HEK293 (cell line): ENCODE measurements around the gene PPP2R5D.

Experiments
- CTCF ChIA-PET: fragments of 350-600 bp; formaldehyde crosslinking; extraction: SDS; loops from one replicate; lab custom pipeline; 2021; ENCODE audit warnings: antibody characterized with exemption; lab: Yijun Ruan, JAX
- POLR2A ChIA-PET: fragments of 300-600 bp; formaldehyde crosslinking; extraction: SDS; loops from one replicate; lab custom pipeline; 2020; ENCODE audit warnings: antibody characterized with exemption, inconsistent platforms; lab: Yijun Ruan, JAX
- H3K27ac ChIP-seq: fragments of 200-500 bp; sonication (Bioruptor generic); 2 replicates; pipeline ENCODE4 v1.5.1; 2014; ENCODE audit warnings: low read depth, low read length, control low read depth, inconsistent platforms; ENCODE audit errors: extremely low read depth
- H3K36me3 ChIP-seq, 2 experiments: fragments of 200-500 bp in 1 of 2; sonication (Bioruptor generic) in 1 of 2; 1 replicate in 1 of 2; 2 replicates in 1 of 2; pipeline ENCODE4 v1.5.1; 2014 to 2017; ENCODE audit warnings: inconsistent platforms in 2 of 2, low read length in 2 of 2; ENCODE audit not compliant: control insufficient read depth in 2 of 2, insufficient read depth in 1 of 2
- H3K4me1 ChIP-seq: fragments of 200-500 bp; sonication (Bioruptor generic); 2 replicates; pipeline ENCODE4 v1.5.1; 2014; ENCODE audit warnings: mild to moderate bottlenecking, low read length, inconsistent platforms; ENCODE audit not compliant: control insufficient read depth, insufficient read depth
- H3K4me3 ChIP-seq: 2 replicates; pipeline ENCODE4 v1.5.1; 2011; ENCODE audit warnings: low read depth, mild to moderate bottlenecking, control low read depth, low read length, moderate library complexity
- H3K9me3 ChIP-seq: fragments of 200-500 bp; sonication (Bioruptor generic); 2 replicates; pipeline ENCODE4 v1.5.1; 2014; ENCODE audit warnings: low read depth, low read length, inconsistent platforms; ENCODE audit not compliant: control insufficient read depth, insufficient read depth
- FEZF1 ChIP-seq: fragments of 450-650 bp; formaldehyde crosslinking; IDR thresholded peaks from 2 replicates; pipeline ENCODE4 v1.5.1; 2016; ENCODE audit warnings: missing biosample characterization, missing genetic modification characterization
- GLI4 ChIP-seq: fragments of 450-650 bp; formaldehyde crosslinking; IDR thresholded peaks from 2 replicates; pipeline ENCODE4 v1.5.1; 2016; ENCODE audit warnings: missing biosample characterization, missing genetic modification characterization
- HOXC10 ChIP-seq: sonication (generic); formaldehyde crosslinking; IDR thresholded peaks from 2 replicates; pipeline ENCODE4 v1.8.1; 2023; ENCODE audit warnings: mild to moderate bottlenecking, missing genetic modification reagents
- IKZF3 ChIP-seq: fragments of 450-650 bp; IDR thresholded peaks from 2 replicates; pipeline ENCODE4 v1.5.0; 2018; ENCODE audit warnings: missing biosample characterization, mild to moderate bottlenecking, missing genetic modification characterization, moderate library complexity
- KLF16 ChIP-seq: fragments of 450-650 bp; formaldehyde crosslinking; IDR thresholded peaks from 2 replicates; pipeline ENCODE4 v1.5.1; 2017; ENCODE audit warnings: missing biosample characterization, missing genetic modification characterization
- MZF1 ChIP-seq: fragments of 450-650 bp; formaldehyde crosslinking; IDR thresholded peaks from 2 replicates; pipeline ENCODE4 v1.5.1; 2017; ENCODE audit warnings: missing biosample characterization, missing genetic modification characterization, borderline replicate concordance
- PRDM1 ChIP-seq: fragments of 450-650 bp; formaldehyde crosslinking; IDR thresholded peaks from 2 replicates; pipeline ENCODE4; 2016; ENCODE audit warnings: missing biosample characterization, missing genetic modification characterization
- SETDB1 ChIP-seq: IDR thresholded peaks from one replicate; pipeline ENCODE4 v1.6.1; 2017; ENCODE audit warnings: mild to moderate bottlenecking, low read length, moderate library complexity, mixed read lengths; ENCODE audit not compliant: insufficient read length
- TCF7L2 ChIP-seq: IDR thresholded peaks from 2 replicates; pipeline ENCODE4 v1.6.1; 2011; ENCODE audit warnings: low read depth, mild to moderate bottlenecking, inconsistent platforms, low read length, moderate library complexity, borderline replicate concordance
- ZBTB17 ChIP-seq: fragments of 450-650 bp; formaldehyde crosslinking; IDR thresholded peaks from 2 replicates; pipeline ENCODE4 v1.5.1; 2016; ENCODE audit warnings: missing biosample characterization, missing genetic modification characterization
- ZBTB26 ChIP-seq: fragments of 450-650 bp; formaldehyde crosslinking; optimal IDR thresholded peaks from 2 replicates; pipeline ENCODE3; 2016; ENCODE audit warnings: missing biosample characterization, mild to moderate bottlenecking, missing genetic modification characterization
- ZFHX2 ChIP-seq: fragments of 450-650 bp; formaldehyde crosslinking; conservative IDR thresholded peaks from 2 replicates; pipeline ENCODE4 v1.5.1; 2016; ENCODE audit warnings: missing biosample characterization, missing genetic modification characterization
- ZNF133 ChIP-seq: fragments of 450-650 bp; formaldehyde crosslinking; IDR thresholded peaks from 2 replicates; pipeline ENCODE4 v1.5.1; 2016; ENCODE audit warnings: missing biosample characterization, missing genetic modification characterization
- ZNF138 ChIP-seq: fragments of 450-650 bp; formaldehyde crosslinking; IDR thresholded peaks from 2 replicates; pipeline ENCODE4 v1.5.1; 2016; ENCODE audit warnings: missing biosample characterization, missing genetic modification characterization, borderline replicate concordance
- ZNF214 ChIP-seq: fragments of 450-650 bp; formaldehyde crosslinking; IDR thresholded peaks from 2 replicates; pipeline ENCODE4 v1.5.1; 2017; ENCODE audit warnings: missing biosample characterization, mild to moderate bottlenecking, missing genetic modification characterization, borderline replicate concordance
- ZNF239 ChIP-seq: fragments of 450-650 bp; formaldehyde crosslinking; IDR thresholded peaks from 2 replicates; pipeline ENCODE4 v1.5.1; 2016; ENCODE audit warnings: missing biosample characterization, missing genetic modification characterization
- ZNF248 ChIP-seq: fragments of 450-650 bp; formaldehyde crosslinking; IDR thresholded peaks from 2 replicates; pipeline ENCODE4 v1.5.1; 2017; ENCODE audit warnings: missing biosample characterization, missing genetic modification characterization
- ZNF280D ChIP-seq: fragments of 450-650 bp; formaldehyde crosslinking; IDR thresholded peaks from 2 replicates; pipeline ENCODE4 v1.5.1; 2016; ENCODE audit warnings: missing biosample characterization, missing genetic modification characterization
- ZNF302 ChIP-seq: fragments of 450-650 bp; formaldehyde crosslinking; IDR thresholded peaks from 2 replicates; pipeline ENCODE4 v1.5.1; 2016; ENCODE audit warnings: missing biosample characterization, missing genetic modification characterization, low read depth
- ZNF37A ChIP-seq: fragments of 450-650 bp; IDR thresholded peaks from 2 replicates; pipeline ENCODE4 v1.5.1; 2018; ENCODE audit warnings: missing biosample characterization, missing genetic modification characterization
- ZNF423 ChIP-seq: fragments of 450-650 bp; formaldehyde crosslinking; IDR thresholded peaks from 2 replicates; pipeline ENCODE4 v1.5.1; 2016; ENCODE audit warnings: missing biosample characterization, missing genetic modification characterization
- ZNF433 ChIP-seq: fragments of 450-650 bp; formaldehyde crosslinking; IDR thresholded peaks from 2 replicates; pipeline ENCODE4 v1.5.1; 2016; ENCODE audit warnings: missing biosample characterization, missing genetic modification characterization, low read depth
- ZNF521 ChIP-seq: fragments of 450-650 bp; formaldehyde crosslinking; IDR thresholded peaks from 2 replicates; pipeline ENCODE4 v1.5.1; 2017; ENCODE audit warnings: missing biosample characterization, mild to moderate bottlenecking, missing genetic modification characterization
- ZNF560 ChIP-seq: fragments of 450-650 bp; formaldehyde crosslinking; IDR thresholded peaks from 2 replicates; pipeline ENCODE4 v1.5.1; 2017; ENCODE audit warnings: missing biosample characterization, missing genetic modification characterization, borderline replicate concordance
- ZNF654 ChIP-seq: fragments of 450-650 bp; formaldehyde crosslinking; IDR thresholded peaks from 2 replicates; pipeline ENCODE4 v1.5.1; 2016; ENCODE audit warnings: low read depth, missing biosample characterization, missing genetic modification characterization
- ZNF792 ChIP-seq: fragments of 450-650 bp; formaldehyde crosslinking; IDR thresholded peaks from 2 replicates; pipeline ENCODE4 v1.5.1; 2016; ENCODE audit warnings: missing biosample characterization, missing genetic modification characterization
- ZSCAN16 ChIP-seq: fragments of 450-650 bp; formaldehyde crosslinking; IDR thresholded peaks from 2 replicates; pipeline ENCODE4 v1.5.1; 2016; ENCODE audit warnings: missing biosample characterization, missing genetic modification characterization

PPP2R5D gene

GRCh38 chr6:43053545-43054205 is 69.3 kb downstream of the PPP2R5D start, which contains the start of gene CUL7 (continued):
- no peak for TF ChIP-seq ZNF214
- peak; percentile 71; the same call in 1 of the 2 replicates for TF ChIP-seq GLI4 (tag by site-specific recombination)
- no peak for TF ChIP-seq ZNF37A (tag by site-specific recombination)
- no peak for TF ChIP-seq ZNF423
- TF ChIP-seq ZBTB26 (tag by site-specific recombination): peak; percentile 60
- TF ChIP-seq ZNF654 (tag by site-specific recombination): no peak
- peak; percentile 15; the same call in 1 of the 2 replicates for TF ChIP-seq ZSCAN16 (tag by site-specific recombination)
- TF ChIP-seq IKZF3 (tag by site-specific recombination): peak; percentile 99
- TF ChIP-seq ZNF248 (tag by site-specific recombination): no peak

- no peaks in the 10 kb centered on the region for H3K9me3 ChIP-seq
- no peak for TF ChIP-seq ZNF138 (tag by site-specific recombination)
- 0 out of 2 replicates have a peak, but pooled peaks have one; percentile 9 for TF ChIP-seq ZNF133 (tag by site-specific recombination)
- TF ChIP-seq, all 188 proteins: peak for 1
- Histone ChIP-seq H3K4me3 (no peak overlapping the region), H3K4me1 (peaks cover 9% of the 10 kb centered on the region), H3K27ac (peak overlapping the region; percentile 85), H3K36me3 (peaks cover 19 to 65% of the 10 kb centered on the region in 2 experiments; a peak in 2 of 3 replicates)
- ChIA-PET CTCF (interaction anchor here (0.6 to 1.7 kb wide), 9 partner anchors 35 to 979 kb away, joined by 3 to 8 read pairs (median 3); no protein-coding TSS in a partner anchor), POLR2A (interaction anchor here (0.5 to 3.3 kb wide), 42 partner anchors 8 to 912 kb away, joined by 3 to 50 read pairs (median 6); partner anchors contain the start of genes C6orf132, CNPY3, CUL9 and GNMT)
Measured at GRCh38 chr6:43054206-43054943, 70.0 kb downstream of the PPP2R5D start.

- no peak overlapping the region for H3K27ac ChIP-seq
- H3K9me3 ChIP-seq: no peaks in the 10 kb centered on the region
- peaks cover 19 to 49% of the 10 kb centered on the region in 2 experiments; a peak in 2 of 3 replicates for H3K36me3 ChIP-seq
- ChIA-PET POLR2A (interaction anchor here (1.4 to 3.3 kb wide), 4 partner anchors 20 to 127 kb away, joined by 3 to 50 read pairs (median 14); partner anchors contain the start of genes CNPY3, KLHDC3, MEA1 and PPP2R5D), CTCF (interaction anchor here (0.7 to 0.8 kb wide), 2 partner anchors 20 to 88 kb away, joined by 3 read pairs; partner anchors contain the start of gene PTK7)
- H3K4me1 ChIP-seq: peaks cover 13% of the 10 kb centered on the region
- H3K4me3 ChIP-seq: no peak overlapping the region
- TF ChIP-seq HOXC10 (no peak), ZNF433 (tag by site-specific recombination) (no peak), ZNF280D (no peak), ZNF133 (tag by site-specific recombination) (no peak), FEZF1 (tag by site-specific recombination) (no peak), ZNF792 (tag by site-specific recombination) (no peak), PRDM1 (tag by site-specific recombination) (no peak), ZNF302 (no peak), SETDB1 (no peak), MZF1 (tag by site-specific recombination) (no peak), ZFHX2 (tag by site-specific recombination) (no peak), ZNF239 (tag by site-specific recombination) (no peak), ZNF37A (tag by site-specific recombination) (no peak), ZNF521 (tag by site-specific recombination) (no peak), TCF7L2 (no peak), ZNF560 (tag by site-specific recombination) (no peak), IKZF3 (tag by site-specific recombination) (no peak), ZBTB17 (tag by site-specific recombination) (no peak), KLF16 (no peak)
Measured at GRCh38 chr6:43055966-43056365, 71.6 kb downstream of the PPP2R5D start.
